ENCODE results near the gene JAKMIP3.

DNA sequence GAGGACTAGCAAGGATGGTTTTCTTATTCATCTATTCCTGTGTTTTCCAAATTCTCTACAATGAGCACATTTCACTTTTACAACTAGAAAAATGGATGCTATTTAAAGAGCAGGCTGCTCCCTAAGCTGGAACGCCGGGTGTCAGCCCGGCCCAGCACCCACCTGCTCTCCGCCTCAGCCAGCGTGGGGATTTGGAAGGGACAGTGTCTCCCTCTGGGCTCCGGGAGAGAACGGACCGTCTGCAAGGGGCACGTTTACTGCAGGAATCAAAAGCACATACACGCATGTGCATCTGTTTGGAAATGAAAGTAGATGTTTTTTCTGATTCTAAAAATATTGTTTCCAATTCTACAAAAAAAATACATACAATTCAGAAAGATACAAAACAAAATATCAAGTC lies 2.3 kb upstream of the JAKMIP3 start:
- TF ChIP-seq POLR2A (IDR thresholded peaks at IDR 0.05), result no peak
- TF ChIP-seq, protein P1, sequence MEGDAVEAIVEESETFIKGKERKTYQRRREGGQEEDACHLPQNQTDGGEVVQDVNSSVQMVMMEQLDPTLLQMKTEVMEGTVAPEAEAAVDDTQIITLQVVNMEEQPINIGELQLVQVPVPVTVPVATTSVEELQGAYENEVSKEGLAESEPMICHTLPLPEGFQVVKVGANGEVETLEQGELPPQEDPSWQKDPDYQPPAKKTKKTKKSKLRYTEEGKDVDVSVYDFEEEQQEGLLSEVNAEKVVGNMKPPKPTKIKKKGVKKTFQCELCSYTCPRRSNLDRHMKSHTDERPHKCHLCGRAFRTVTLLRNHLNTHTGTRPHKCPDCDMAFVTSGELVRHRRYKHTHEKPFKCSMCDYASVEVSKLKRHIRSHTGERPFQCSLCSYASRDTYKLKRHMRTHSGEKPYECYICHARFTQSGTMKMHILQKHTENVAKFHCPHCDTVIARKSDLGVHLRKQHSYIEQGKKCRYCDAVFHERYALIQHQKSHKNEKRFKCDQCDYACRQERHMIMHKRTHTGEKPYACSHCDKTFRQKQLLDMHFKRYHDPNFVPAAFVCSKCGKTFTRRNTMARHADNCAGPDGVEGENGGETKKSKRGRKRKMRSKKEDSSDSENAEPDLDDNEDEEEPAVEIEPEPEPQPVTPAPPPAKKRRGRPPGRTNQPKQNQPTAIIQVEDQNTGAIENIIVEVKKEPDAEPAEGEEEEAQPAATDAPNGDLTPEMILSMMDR (IDR thresholded peaks at IDR 0.05), result no peak
